Measurements from ENCODE around the gene CDR2L. TPM values are rescaled to one million over a fixed set of nuclear protein-coding genes. Genes with fewer than 3 reads are reported as not detected.

The CDR2L gene
- total RNA-seq (1 to 10 TPM; 1.5 to 1.7 TPM), polyA plus RNA-seq (0.06 TPM)

DNA sequence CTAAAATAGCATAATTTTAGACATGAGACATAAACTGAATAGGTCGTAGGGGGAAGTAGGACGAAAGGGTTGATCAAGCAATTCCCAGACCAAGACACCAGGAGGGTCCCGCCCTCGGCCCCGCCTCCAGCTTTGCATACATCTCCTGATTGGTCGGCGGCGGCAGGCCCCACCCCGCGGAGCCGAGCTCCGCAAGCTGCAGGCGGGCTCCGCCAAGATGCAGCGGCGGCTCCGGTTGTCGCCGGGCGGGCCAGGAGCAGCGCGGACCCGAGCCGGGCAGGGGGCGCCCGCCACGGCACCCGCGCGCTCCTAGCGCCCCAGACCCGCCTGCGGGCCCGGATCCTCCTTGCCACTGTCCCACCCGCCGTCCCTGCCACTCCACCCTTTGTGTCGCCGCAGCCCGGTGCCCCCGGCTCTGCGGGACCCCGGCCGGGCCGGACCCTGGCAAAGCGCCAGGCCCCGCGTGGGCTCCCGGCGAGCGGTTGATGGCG lies at the start of gene CDR2L:
Gene CDR2L (plus strand): TSS at position 215 of the 491 bp plus-strand sequence. CDS start 412 bp downstream, outside the sequence.
- H3K36me3 Mint-ChIP-seq: peaks cover 0 to 1% (median 0%) of the 10 kb centered on the region in 3 donors

DNA sequence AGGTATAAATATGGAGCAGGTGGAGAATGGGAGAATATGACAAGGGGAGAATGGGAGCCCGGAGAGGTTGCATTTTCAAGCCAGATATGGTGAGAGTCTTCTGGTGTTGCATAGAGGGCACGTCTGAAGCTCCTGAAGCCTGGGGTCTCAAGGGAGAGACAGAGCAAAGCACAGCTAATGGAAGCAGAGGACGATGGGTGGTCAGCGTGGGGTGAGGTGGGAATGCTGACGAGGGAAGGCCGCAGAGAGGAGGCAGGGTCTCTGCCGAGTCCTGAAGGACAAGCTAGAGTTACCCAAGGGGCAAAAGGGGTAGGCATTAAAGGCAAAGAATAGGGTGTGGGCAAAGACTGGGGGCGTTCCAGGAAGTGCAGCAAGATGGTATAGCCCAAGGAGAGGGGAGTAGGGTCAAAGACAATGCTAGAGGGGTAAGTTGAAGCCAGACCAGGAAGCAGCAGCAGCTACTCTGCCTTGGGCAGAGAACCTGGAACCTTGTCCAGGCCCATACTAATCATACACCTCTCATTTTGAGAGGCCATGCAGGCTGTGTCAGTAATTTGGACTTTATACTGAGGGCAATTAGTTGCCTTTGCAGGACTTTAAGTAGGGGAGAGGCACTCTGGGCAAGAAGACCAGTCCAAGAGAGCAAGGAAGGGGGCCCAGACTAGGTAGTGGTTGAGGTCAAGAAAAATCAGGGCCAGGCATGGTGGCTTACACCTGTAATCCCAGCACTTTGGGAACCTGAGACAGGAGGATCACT lies 49.1 kb upstream of the CDR2L start:
- DNase-seq: no peak
- H3K9me3 ChIP-seq (ENCODE audit: low read length): no peaks in the 10 kb centered on the region
- H3K27me3 ChIP-seq (ENCODE audit: insufficient read depth, low read length, poor library complexity, severe bottlenecking): peaks cover 26% of the 10 kb centered on the region
- ChIA-PET POLR2A (no interaction called here), CTCF (interaction anchor here (1.1 to 2.0 kb wide), 2 partner anchors 19 to 23 kb away, joined by 4 to 6 read pairs; no protein-coding TSS in a partner anchor)
- Mint-ChIP-seq H3K4me3 (no peak overlapping the region), H3K27ac (no peak overlapping the region), H3K9me3 (no peaks in the 10 kb centered on the region), H3K27me3 (peaks cover 46 to 70% of the 10 kb centered on the region in 2 donors), H3K36me3 (no peaks in the 10 kb centered on the region), H3K4me1 (peaks cover 0 to 3% (median 0%) of the 10 kb centered on the region in 3 donors)
- no peak overlapping the region for H3K4me3 ChIP-seq (ENCODE audit: low read length)
- no peak overlapping the region for H3K27ac ChIP-seq (ENCODE audit: low read depth, low read length)
- no peaks in the 10 kb centered on the region for H3K4me1 ChIP-seq (ENCODE audit: insufficient read depth, low read length)
- H3K36me3 ChIP-seq (ENCODE audit: insufficient read depth, low read length): no peaks in the 10 kb centered on the region

More for the DNA sequence above, at the start of gene CDR2L:
- Histone ChIP-seq H3K9me3 (ENCODE audit: low read length) (no peaks in the 10 kb centered on the region), H3K4me1 (ENCODE audit: insufficient read depth, low read length) (peaks cover 4% of the 10 kb centered on the region), H3K4me3 (ENCODE audit: low read length) (peak within 1 kb of the TSS; percentile 9), H3K27ac (ENCODE audit: low read depth, low read length) (peak within 1 kb of the TSS; percentile 54), H3K36me3 (ENCODE audit: insufficient read depth, low read length) (no peaks in the 10 kb centered on the region), H3K27me3 (ENCODE audit: insufficient read depth, low read length, poor library complexity, severe bottlenecking) (no peaks in the 10 kb centered on the region)
- peak within 1 kb of the TSS in 6 of 8 donors; percentile 32 to 72 (median 44) for H3K27ac Mint-ChIP-seq
- peaks cover 0 to 3% of the 10 kb centered on the region in 2 donors for H3K27me3 Mint-ChIP-seq
- POLR2A ChIA-PET: interaction anchor here (1.0 to 1.8 kb wide), 2 partner anchors 24 to 47 kb away, joined by 6 read pairs; no protein-coding TSS in a partner anchor
- peaks cover 4 to 18% (median 11%) of the 10 kb centered on the region in 3 donors for H3K4me1 Mint-ChIP-seq
- CTCF ChIA-PET: interaction anchor here (0.6 to 2.4 kb wide), 10 partner anchors 11 to 73 kb away, joined by 3 to 18 read pairs (median 4); partner anchors contain the start of genes HID1 and MRPL58
- DNase-seq: peak; percentile 88 to 93 (median 92)
- no peaks in the 10 kb centered on the region for H3K9me3 Mint-ChIP-seq
- H3K4me3 Mint-ChIP-seq: peak within 1 kb of the TSS; percentile 80 to 93 (median 89)

DNA sequence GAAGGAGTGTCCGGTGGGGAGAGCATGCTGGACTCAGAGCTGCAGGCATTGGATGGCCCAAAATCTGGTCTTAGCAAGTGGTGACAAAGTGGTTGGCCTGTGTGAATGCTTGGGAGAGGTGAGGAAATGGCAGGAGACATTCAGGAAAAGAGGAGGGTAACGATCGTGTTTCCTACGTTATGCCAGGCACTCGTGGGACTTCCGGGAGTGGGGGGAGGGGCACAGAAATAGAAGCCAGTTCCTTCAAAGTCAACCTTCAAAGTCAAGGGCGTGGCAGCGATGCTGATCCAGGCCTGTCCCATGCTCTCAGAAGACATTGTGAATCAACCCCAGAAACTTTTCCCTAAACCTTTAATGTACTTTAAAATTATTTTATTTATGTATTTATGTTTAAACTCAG lies 47.9 kb upstream of the CDR2L start:
- Histone ChIP-seq H3K4me1 (ENCODE audit: insufficient read depth, low read length) (no peaks in the 10 kb centered on the region), H3K9me3 (ENCODE audit: low read length) (no peaks in the 10 kb centered on the region), H3K27ac (ENCODE audit: low read depth, low read length) (no peak overlapping the region), H3K27me3 (ENCODE audit: insufficient read depth, low read length, poor library complexity, severe bottlenecking) (peaks cover 26% of the 10 kb centered on the region), H3K36me3 (ENCODE audit: insufficient read depth, low read length) (no peaks in the 10 kb centered on the region), H3K4me3 (ENCODE audit: low read length) (no peak overlapping the region)
- peaks cover 42 to 65% of the 10 kb centered on the region in 2 donors for H3K27me3 Mint-ChIP-seq
- H3K9me3 Mint-ChIP-seq: no peaks in the 10 kb centered on the region
- peak overlapping the region in 1 of 8 donors; percentile 4 for H3K27ac Mint-ChIP-seq
- no peak for DNase-seq
- H3K4me3 Mint-ChIP-seq: no peak overlapping the region
- ChIA-PET CTCF (no interaction called here), POLR2A (no interaction called here)
- H3K36me3 Mint-ChIP-seq: no peaks in the 10 kb centered on the region
- H3K4me1 Mint-ChIP-seq: peaks cover 0 to 3% (median 0%) of the 10 kb centered on the region in 3 donors

DNA sequence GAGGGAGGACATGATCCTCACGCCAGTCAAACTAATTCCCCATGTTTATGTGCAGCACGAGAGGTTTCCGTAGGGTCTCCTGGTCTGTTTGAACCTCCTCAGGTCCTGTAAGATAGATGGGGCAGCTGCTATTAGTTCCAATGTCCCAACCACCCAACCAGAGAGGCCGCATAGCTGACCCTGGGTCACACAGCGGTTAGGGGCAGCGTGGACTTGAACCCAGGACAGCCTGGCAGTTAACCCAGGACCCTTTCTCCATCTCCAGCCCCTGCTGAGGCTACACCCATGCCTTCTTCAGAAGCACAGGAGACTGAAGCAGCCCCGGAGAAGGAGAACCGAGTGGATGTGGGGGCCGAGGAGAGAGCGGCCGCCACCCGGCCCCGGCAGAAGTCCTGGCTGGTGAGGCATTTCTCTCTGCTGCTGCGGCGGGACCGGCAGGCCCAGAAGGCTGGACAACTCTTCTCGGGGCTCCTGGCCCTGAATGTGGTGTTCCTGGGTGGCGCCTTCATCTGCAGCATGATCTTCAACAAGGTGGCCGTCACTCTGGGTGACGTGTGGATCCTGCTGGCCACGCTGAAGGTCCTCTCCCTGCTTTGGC lies 46.2 kb upstream of the CDR2L start:
- Mint-ChIP-seq H3K27me3 (peaks cover 37 to 66% of the 10 kb centered on the region in 2 donors), H3K4me1 (peaks cover 0 to 3% (median 0%) of the 10 kb centered on the region in 3 donors), H3K4me3 (no peak overlapping the region), H3K9me3 (no peaks in the 10 kb centered on the region), H3K36me3 (no peaks in the 10 kb centered on the region), H3K27ac (no peak overlapping the region)
- no peak overlapping the region for H3K27ac ChIP-seq (ENCODE audit: low read depth, low read length)
- ChIA-PET CTCF (no interaction called here), POLR2A (no interaction called here)
- H3K27me3 ChIP-seq (ENCODE audit: insufficient read depth, low read length, poor library complexity, severe bottlenecking): peaks cover 18% of the 10 kb centered on the region
- DNase-seq: no peak
- H3K4me1 ChIP-seq (ENCODE audit: insufficient read depth, low read length): no peaks in the 10 kb centered on the region
- H3K36me3 ChIP-seq (ENCODE audit: insufficient read depth, low read length): no peaks in the 10 kb centered on the region
- no peak overlapping the region for H3K4me3 ChIP-seq (ENCODE audit: low read length)
- H3K9me3 ChIP-seq (ENCODE audit: low read length): no peaks in the 10 kb centered on the region

DNA sequence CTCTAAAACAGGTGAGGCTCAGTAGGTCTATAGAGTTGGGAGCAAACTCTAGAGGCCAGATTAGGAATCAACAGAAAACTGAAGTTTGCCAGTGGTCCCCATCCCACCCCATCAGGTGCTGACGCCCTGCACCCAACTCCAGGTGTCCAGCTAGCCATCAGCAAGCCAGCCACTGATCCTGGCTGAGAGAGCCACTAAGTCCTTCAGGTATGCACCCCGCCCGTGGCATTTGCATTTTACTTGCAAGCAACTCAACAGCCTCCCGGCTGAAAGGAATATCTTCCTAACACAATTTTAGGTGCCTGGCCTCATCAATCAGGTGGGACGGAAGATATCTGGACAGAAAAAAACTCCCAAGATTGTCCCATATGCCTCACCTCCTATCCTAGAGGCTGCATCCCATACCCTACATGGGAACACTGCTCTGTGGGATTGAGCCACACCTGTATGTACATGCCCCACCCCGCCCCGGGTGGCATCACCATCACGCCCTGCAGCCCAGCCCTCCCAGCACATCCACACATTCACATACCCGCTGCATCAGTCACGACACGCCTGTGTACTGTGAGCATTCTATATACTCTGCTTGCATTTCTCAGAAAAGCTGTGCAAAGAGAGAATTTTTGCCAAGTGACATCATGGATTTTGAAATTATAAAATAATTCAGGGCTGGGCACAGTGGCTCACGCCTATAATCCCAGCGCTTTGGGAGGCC lies 43.5 kb upstream of the CDR2L start:
- Mint-ChIP-seq H3K36me3 (no peaks in the 10 kb centered on the region), H3K4me3 (no peak overlapping the region), H3K4me1 (no peaks in the 10 kb centered on the region), H3K27ac (no peak overlapping the region), H3K9me3 (no peaks in the 10 kb centered on the region), H3K27me3 (peaks cover 23 to 43% of the 10 kb centered on the region in 2 donors)
- H3K27ac ChIP-seq (ENCODE audit: low read depth, low read length): no peak overlapping the region
- CTCF ChIA-PET: no interaction called here
- H3K36me3 ChIP-seq (ENCODE audit: insufficient read depth, low read length): no peaks in the 10 kb centered on the region
- no peaks in the 10 kb centered on the region for H3K9me3 ChIP-seq (ENCODE audit: low read length)
- POLR2A ChIA-PET: no interaction called here
- H3K4me1 ChIP-seq (ENCODE audit: insufficient read depth, low read length): no peaks in the 10 kb centered on the region
- no peak for DNase-seq
- H3K27me3 ChIP-seq (ENCODE audit: insufficient read depth, low read length, poor library complexity, severe bottlenecking): no peaks in the 10 kb centered on the region
- no peak overlapping the region for H3K4me3 ChIP-seq (ENCODE audit: low read length)

DNA sequence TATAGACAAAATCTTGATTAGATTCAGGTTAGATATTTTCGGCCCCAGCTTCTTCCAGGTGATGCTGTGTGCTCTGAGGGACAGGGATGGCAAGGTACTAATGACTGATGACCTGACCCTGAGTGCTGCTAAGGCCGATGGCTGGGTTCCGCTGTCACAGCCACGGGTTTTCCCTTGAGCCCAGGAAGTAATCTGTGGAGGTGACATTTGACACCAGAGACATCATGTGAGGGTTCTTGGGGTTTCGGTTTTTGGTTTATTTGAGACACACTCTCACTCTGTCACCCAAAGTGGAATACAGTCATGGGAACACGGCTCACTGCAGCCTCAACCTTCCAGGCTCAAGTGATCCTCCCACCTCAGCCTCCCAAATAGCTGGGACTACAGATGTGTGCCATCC lies 41.9 kb upstream of the CDR2L start:
- ChIA-PET CTCF (interaction anchor here (1.1 kb wide), 1 partner anchor 15 kb away, joined by 3 read pairs; no protein-coding TSS in a partner anchor), POLR2A (no interaction called here)
- Mint-ChIP-seq H3K27me3 (peaks cover 19 to 36% of the 10 kb centered on the region in 2 donors), H3K36me3 (no peaks in the 10 kb centered on the region), H3K9me3 (no peaks in the 10 kb centered on the region), H3K4me1 (no peaks in the 10 kb centered on the region), H3K4me3 (no peak overlapping the region), H3K27ac (peak overlapping the region in 3 of 8 donors; percentile 30 to 64 (median 47))
- Histone ChIP-seq H3K4me1 (ENCODE audit: insufficient read depth, low read length) (no peaks in the 10 kb centered on the region), H3K27ac (ENCODE audit: low read depth, low read length) (no peak overlapping the region), H3K36me3 (ENCODE audit: insufficient read depth, low read length) (no peaks in the 10 kb centered on the region), H3K27me3 (ENCODE audit: insufficient read depth, low read length, poor library complexity, severe bottlenecking) (no peaks in the 10 kb centered on the region), H3K4me3 (ENCODE audit: low read length) (no peak overlapping the region), H3K9me3 (ENCODE audit: low read length) (no peaks in the 10 kb centered on the region)
- no peak for DNase-seq

DNA sequence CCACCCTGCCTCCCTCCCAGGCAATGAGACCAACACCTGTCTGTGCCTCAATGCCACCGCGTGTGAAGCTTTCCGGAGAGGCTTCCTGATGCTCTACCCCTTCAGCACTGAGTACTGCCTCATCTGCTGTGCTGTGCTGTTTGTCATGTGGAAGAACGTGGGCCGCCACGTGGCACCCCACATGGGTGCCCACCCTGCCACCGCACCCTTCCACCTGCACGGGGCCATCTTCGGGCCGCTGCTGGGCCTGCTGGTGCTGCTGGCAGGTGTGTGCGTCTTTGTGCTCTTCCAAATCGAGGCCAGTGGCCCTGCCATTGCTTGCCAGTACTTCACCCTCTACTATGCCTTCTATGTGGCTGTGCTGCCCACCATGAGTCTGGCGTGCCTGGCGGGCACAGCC lies 40.8 kb upstream of the CDR2L start:
- no peaks in the 10 kb centered on the region for H3K36me3 ChIP-seq (ENCODE audit: insufficient read depth, low read length)
- Mint-ChIP-seq H3K9me3 (no peaks in the 10 kb centered on the region), H3K27me3 (peaks cover 17 to 28% of the 10 kb centered on the region in 2 donors), H3K4me1 (no peaks in the 10 kb centered on the region), H3K36me3 (no peaks in the 10 kb centered on the region), H3K4me3 (no peak overlapping the region), H3K27ac (no peak overlapping the region)
- DNase-seq: no peak
- H3K27me3 ChIP-seq (ENCODE audit: insufficient read depth, low read length, poor library complexity, severe bottlenecking): no peaks in the 10 kb centered on the region
- H3K4me1 ChIP-seq (ENCODE audit: insufficient read depth, low read length): no peaks in the 10 kb centered on the region
- CTCF ChIA-PET: interaction anchor here (1.1 to 2.0 kb wide), 2 partner anchors 11 to 14 kb away, joined by 3 to 4 read pairs; no protein-coding TSS in a partner anchor
- H3K4me3 ChIP-seq (ENCODE audit: low read length): no peak overlapping the region
- POLR2A ChIA-PET: no interaction called here
- H3K9me3 ChIP-seq (ENCODE audit: low read length): no peaks in the 10 kb centered on the region
- no peak overlapping the region for H3K27ac ChIP-seq (ENCODE audit: low read depth, low read length)

Measured in CD8-positive, alpha-beta memory T cell (primary cell).